ENCODE measurements around the gene VGLL3. TPM values are rescaled to one million over a fixed set of nuclear protein-coding genes. Genes with fewer than 3 reads are reported as not detected.

The VGLL3 gene
- total RNA-seq, 1 experiment from 2014 or later: 0.10 TPM

DNA sequence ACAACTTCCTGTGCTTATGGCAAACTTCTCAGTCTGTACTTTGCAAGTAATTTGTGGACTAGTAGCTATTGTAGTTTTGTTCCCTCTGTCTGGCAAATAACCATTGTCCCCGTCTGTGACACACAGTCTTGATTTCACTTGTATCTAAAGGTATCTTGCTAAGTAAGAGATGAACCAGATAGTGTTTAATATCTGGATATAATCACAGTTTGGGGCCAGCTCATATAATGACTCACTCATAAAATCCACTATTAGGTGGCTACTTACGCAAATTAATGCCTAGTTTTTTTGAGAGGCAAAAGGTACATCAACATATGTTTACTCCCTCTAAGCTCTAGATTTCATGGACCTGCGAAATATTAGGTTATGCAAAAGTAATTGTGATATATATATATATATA, 30.4 kb downstream of the VGLL3 start:
- ChIA-PET RAD21 (ENCODE audit: low non-redundant PET in 1 of 2, low total read pairs in 2 of 2, uncharacterized antibody in 2 of 2, unreplicated experiment in 2 of 2) (no interaction called here), POLR2A (no interaction called here), CTCF (no interaction called here)
- ATAC-seq (no peak), DNase-seq (ENCODE audit: low read depth, low spot score) (no peak)
- H3K9ac ChIP-seq (ENCODE audit: low read length): no peak overlapping the region
- H3K9me3 ChIP-seq (ENCODE audit: control insufficient read depth in 1 of 2, insufficient read depth in 1 of 2, low read depth in 1 of 2, low read length in 2 of 2): no peaks in the 10 kb centered on the region
- no peak overlapping the region for H2AFZ ChIP-seq (ENCODE audit: low read depth, low read length, poor library complexity, severe bottlenecking)
- no TSS peak for BruUV-seq (replicated peaks)
- intact Hi-C loops (cut with micrococcal nuclease): no loop called here
- no peak overlapping the region for H3K27ac ChIP-seq (ENCODE audit: low read depth, low read length)
- H3K4me2 ChIP-seq (ENCODE audit: low read length): no peak overlapping the region
- H3K4me1 ChIP-seq (ENCODE audit: control insufficient read depth in 1 of 2, insufficient read depth in 2 of 2, low read length in 2 of 2): no peaks in the 10 kb centered on the region
- H3K4me3 ChIP-seq (replicated peaks in 1 of 2; ENCODE audit: low read depth in 1 of 2, low read length in 2 of 2): no peak overlapping the region
- no peaks in the 10 kb centered on the region for H3K79me2 ChIP-seq (ENCODE audit: insufficient read depth, low read length)
- TF ChIP-seq JUND (IDR thresholded peaks at IDR 0.05) (no peak), RAD21 (IDR thresholded peaks at IDR 0.05; ENCODE audit: low read depth) (no peak), EZH2 (IDR thresholded peaks at IDR 0.05) (no peak), ZFX (IDR thresholded peaks at IDR 0.05) (no peak), ELF1 (IDR thresholded peaks at IDR 0.05; ENCODE audit: borderline replicate concordance, low read depth) (no peak), CEBPB (IDR thresholded peaks at IDR 0.05; ENCODE audit: low read depth) (no peak), REST (IDR thresholded peaks at IDR 0.05; ENCODE audit: low read depth) (no peak), YY1 (IDR thresholded peaks at IDR 0.05; ENCODE audit: extremely low read depth, insufficient replicate concordance, low read depth, low read length) (no peak), SIN3A (IDR thresholded peaks at IDR 0.05; ENCODE audit: low read depth) (no peak), TCF7L2 (IDR thresholded peaks at IDR 0.05; ENCODE audit: borderline replicate concordance, extremely low read depth, insufficient read depth, insufficient read length) (no peak), POLR2A (IDR thresholded peaks at IDR 0.05; ENCODE audit: borderline replicate concordance, extremely low read depth, insufficient read depth, insufficient read length) (no peak), ZBTB33 (IDR thresholded peaks at IDR 0.05; ENCODE audit: extremely low read depth, insufficient replicate concordance, low read length) (no peak), FOSL1 (IDR thresholded peaks at IDR 0.05; ENCODE audit: low read depth) (no peak), SP1 (IDR thresholded peaks at IDR 0.05; ENCODE audit: low read depth) (no peak), POLR2AphosphoS5 (IDR thresholded peaks at IDR 0.05; ENCODE audit: low read depth, low read length) (no peak)
- TF ChIP-seq, protein P1, sequence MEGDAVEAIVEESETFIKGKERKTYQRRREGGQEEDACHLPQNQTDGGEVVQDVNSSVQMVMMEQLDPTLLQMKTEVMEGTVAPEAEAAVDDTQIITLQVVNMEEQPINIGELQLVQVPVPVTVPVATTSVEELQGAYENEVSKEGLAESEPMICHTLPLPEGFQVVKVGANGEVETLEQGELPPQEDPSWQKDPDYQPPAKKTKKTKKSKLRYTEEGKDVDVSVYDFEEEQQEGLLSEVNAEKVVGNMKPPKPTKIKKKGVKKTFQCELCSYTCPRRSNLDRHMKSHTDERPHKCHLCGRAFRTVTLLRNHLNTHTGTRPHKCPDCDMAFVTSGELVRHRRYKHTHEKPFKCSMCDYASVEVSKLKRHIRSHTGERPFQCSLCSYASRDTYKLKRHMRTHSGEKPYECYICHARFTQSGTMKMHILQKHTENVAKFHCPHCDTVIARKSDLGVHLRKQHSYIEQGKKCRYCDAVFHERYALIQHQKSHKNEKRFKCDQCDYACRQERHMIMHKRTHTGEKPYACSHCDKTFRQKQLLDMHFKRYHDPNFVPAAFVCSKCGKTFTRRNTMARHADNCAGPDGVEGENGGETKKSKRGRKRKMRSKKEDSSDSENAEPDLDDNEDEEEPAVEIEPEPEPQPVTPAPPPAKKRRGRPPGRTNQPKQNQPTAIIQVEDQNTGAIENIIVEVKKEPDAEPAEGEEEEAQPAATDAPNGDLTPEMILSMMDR (IDR thresholded peaks at IDR 0.05 in 2 of 3, conservative IDR thresholded peaks at IDR 0.05 in 1 of 3; ENCODE audit: borderline replicate concordance in 1 of 3, insufficient read depth in 1 of 3, low read depth in 2 of 3, low read length in 2 of 3): no peak
- H3K27me3 ChIP-seq (ENCODE audit: insufficient read depth, low read length): no peaks in the 10 kb centered on the region
- H3K36me3 ChIP-seq (ENCODE audit: control insufficient read depth in 1 of 2, insufficient read depth in 2 of 2, low read length in 2 of 2): no peaks in the 10 kb centered on the region
- no peaks in the 10 kb centered on the region for H3K9me2 ChIP-seq (ENCODE audit: insufficient read depth)
- H4K20me1 ChIP-seq (ENCODE audit: insufficient read depth): no peaks in the 10 kb centered on the region
